Measurements from ENCODE around the gene TRABD2A. TPM values are rescaled to one million over a fixed set of nuclear protein-coding genes. Genes with fewer than 3 reads are reported as not detected.

Gene TRABD2A
- total RNA-seq, 1 experiment from 2014 or later, result 4.6 TPM

- Histone ChIP-seq H4K20me1 (ENCODE audit: insufficient read depth) (no peaks in the 10 kb centered on the region), H3K36me3 (ENCODE audit: control insufficient read depth in 1 of 2, insufficient read depth in 2 of 2, low read length in 2 of 2) (no peaks in the 10 kb centered on the region), H2AFZ (ENCODE audit: low read depth, low read length, poor library complexity, severe bottlenecking) (no peak overlapping the region), H3K4me2 (ENCODE audit: low read length) (no peak overlapping the region), H3K9ac (ENCODE audit: low read length) (no peak overlapping the region), H3K9me3 (ENCODE audit: control insufficient read depth in 1 of 2, insufficient read depth in 1 of 2, low read depth in 1 of 2, low read length in 2 of 2) (no peaks in the 10 kb centered on the region), H3K27ac (ENCODE audit: low read depth, low read length) (no peak overlapping the region), H3K27me3 (ENCODE audit: insufficient read depth, low read length) (no peaks in the 10 kb centered on the region; the same call in 1 of the 2 replicates), H3K9me2 (ENCODE audit: insufficient read depth) (no peaks in the 10 kb centered on the region), H3K4me3 (replicated peaks in 1 of 2; ENCODE audit: low read depth in 1 of 2, low read length in 2 of 2) (no peak overlapping the region), H3K79me2 (ENCODE audit: insufficient read depth, low read length) (no peaks in the 10 kb centered on the region), H3K4me1 (ENCODE audit: control insufficient read depth in 1 of 2, insufficient read depth in 2 of 2, low read length in 2 of 2) (peaks cover 5 to 24% of the 10 kb centered on the region in 2 experiments; a peak in 3 of 4 replicates)
- POLR2A ChIA-PET, result no interaction called here
- DNase-seq (ENCODE audit: low read depth, low spot score), result no peak
- TSS peak; percentile 31 for BruUV-seq (replicated peaks)
- intact Hi-C loops (cut with micrococcal nuclease), result no loop called here
- RAD21 ChIA-PET (ENCODE audit: low non-redundant PET in 1 of 2, low total read pairs in 2 of 2, uncharacterized antibody in 2 of 2, unreplicated experiment in 2 of 2), result no interaction called here
- no peak for ATAC-seq
- CTCF ChIA-PET, result no interaction called here
- no peak for TF ChIP-seq ZFX (IDR thresholded peaks at IDR 0.05)
- no peak for TF ChIP-seq ZBTB33 (IDR thresholded peaks at IDR 0.05; ENCODE audit: extremely low read depth, insufficient replicate concordance, low read length)
- no peak for TF ChIP-seq SP1 (IDR thresholded peaks at IDR 0.05; ENCODE audit: low read depth)
- no peak for TF ChIP-seq CEBPB (IDR thresholded peaks at IDR 0.05; ENCODE audit: low read depth)
- no peak for TF ChIP-seq FOSL1 (IDR thresholded peaks at IDR 0.05; ENCODE audit: low read depth)
- TF ChIP-seq RAD21 (IDR thresholded peaks at IDR 0.05; ENCODE audit: low read depth), result no peak
- no peak for TF ChIP-seq MAX (IDR thresholded peaks at IDR 0.05)
- TF ChIP-seq EZH2phosphoT487 (IDR thresholded peaks at IDR 0.05; ENCODE audit: borderline replicate concordance), result no peak
- TF ChIP-seq YY1 (IDR thresholded peaks at IDR 0.05; ENCODE audit: extremely low read depth, insufficient replicate concordance, low read depth, low read length), result no peak
- TF ChIP-seq POLR2A (IDR thresholded peaks at IDR 0.05; ENCODE audit: borderline replicate concordance, extremely low read depth, insufficient read depth, insufficient read length), result no peak
- TF ChIP-seq CTCF (IDR thresholded peaks at IDR 0.05 in 2 of 3, conservative IDR thresholded peaks at IDR 0.05 in 1 of 3; ENCODE audit: borderline replicate concordance in 1 of 3, insufficient read depth in 1 of 3, low read depth in 2 of 3, low read length in 2 of 3), result no peak
- TF ChIP-seq CBX3 (IDR thresholded peaks at IDR 0.05; ENCODE audit: low read depth), result no peak
These were observed 1.8 kb downstream of the TRABD2A start for GRCh38 chr2:84878896-84879583.
